HCEC 1CT (cell line): ENCODE data around the gene ZFHX3.
A peak's percentile ranks its signal among the peaks of the same experiment; 100 is the strongest.
"Not testable (repeated sequence)": the region's sequence is repeated elsewhere in the genome, so short reads cannot be mapped to it uniquely, and the experiment has no call there.

Source experiments
- DNase-seq: peaks from one replicate; pipeline ENCODE4 v3.0.0-alpha.2; 2017

Gene ZFHX3, protein sequence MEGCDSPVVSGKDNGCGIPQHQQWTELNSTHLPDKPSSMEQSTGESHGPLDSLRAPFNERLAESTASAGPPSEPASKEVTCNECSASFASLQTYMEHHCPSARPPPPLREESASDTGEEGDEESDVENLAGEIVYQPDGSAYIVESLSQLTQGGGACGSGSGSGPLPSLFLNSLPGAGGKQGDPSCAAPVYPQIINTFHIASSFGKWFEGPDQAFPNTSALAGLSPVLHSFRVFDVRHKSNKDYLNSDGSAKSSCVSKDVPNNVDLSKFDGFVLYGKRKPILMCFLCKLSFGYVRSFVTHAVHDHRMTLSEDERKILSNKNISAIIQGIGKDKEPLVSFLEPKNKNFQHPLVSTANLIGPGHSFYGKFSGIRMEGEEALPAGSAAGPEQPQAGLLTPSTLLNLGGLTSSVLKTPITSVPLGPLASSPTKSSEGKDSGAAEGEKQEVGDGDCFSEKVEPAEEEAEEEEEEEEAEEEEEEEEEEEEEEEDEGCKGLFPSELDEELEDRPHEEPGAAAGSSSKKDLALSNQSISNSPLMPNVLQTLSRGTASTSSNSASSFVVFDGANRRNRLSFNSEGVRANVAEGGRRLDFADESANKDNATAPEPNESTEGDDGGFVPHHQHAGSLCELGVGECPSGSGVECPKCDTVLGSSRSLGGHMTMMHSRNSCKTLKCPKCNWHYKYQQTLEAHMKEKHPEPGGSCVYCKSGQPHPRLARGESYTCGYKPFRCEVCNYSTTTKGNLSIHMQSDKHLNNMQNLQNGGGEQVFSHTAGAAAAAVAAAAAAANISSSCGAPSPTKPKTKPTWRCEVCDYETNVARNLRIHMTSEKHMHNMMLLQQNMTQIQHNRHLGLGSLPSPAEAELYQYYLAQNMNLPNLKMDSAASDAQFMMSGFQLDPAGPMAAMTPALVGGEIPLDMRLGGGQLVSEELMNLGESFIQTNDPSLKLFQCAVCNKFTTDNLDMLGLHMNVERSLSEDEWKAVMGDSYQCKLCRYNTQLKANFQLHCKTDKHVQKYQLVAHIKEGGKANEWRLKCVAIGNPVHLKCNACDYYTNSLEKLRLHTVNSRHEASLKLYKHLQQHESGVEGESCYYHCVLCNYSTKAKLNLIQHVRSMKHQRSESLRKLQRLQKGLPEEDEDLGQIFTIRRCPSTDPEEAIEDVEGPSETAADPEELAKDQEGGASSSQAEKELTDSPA (N-terminal part only)

GRCh38 chr16:73047536-73048291 is at the start of gene ZFHX3:
Gene ZFHX3, minus strand, starts transcription at chr16:73048128. Its CDS starts 87,983 bp downstream, at chr16:72960145.
- DNase-seq = peak; percentile 54

DNA sequence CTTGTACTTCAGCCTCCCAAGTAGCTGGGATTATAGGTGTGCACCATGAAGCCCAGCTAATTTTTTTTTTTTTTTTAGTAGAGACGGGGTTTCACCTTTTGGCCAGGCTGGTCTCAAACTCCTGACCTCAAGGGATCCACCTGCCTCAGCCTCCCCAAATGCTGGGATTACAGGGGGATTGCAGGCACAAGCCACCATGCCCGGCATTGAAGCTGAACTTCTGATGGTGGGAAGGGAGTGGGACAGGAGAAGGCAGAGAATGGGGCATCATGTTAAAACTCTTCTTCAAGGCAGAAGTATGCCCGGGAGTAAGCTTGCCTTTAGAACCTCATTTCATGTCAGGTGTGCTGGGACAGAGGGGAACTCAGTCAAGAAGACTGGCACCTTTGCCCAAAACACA is 48.6 kb upstream of the ZFHX3 start:
- no peak for DNase-seq

DNA sequence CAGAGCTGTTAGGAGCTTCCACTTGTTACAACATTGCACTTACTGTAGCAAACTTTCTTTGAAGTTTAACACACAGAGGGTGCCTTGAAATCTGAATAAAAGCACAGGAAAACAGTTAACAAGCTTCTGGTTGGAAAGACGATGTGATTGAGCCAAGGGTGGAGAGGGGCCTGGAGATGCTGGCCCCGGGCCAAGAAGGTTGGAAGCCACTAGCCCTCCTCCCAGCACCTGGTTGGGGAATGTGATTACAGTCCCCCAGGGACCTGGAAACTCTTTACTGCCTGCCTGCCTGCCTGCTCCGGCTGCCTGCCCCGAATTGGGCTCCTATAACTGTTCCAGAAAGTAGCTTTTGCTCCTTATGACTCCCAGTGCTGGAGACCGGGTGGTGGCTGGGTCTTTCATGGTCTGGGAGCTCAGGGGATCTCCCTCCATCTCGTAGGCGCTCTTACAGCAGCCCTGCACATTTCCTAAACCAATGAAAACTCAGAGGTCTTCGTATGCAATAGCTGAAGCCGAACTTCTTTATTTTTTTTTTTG is 48.0 kb upstream of the ZFHX3 start:
- no peak for DNase-seq

- peak; percentile 2 for DNase-seq
Measured at GRCh38 chr16:73095142-73095820, 47.4 kb upstream of the ZFHX3 start.

DNA sequence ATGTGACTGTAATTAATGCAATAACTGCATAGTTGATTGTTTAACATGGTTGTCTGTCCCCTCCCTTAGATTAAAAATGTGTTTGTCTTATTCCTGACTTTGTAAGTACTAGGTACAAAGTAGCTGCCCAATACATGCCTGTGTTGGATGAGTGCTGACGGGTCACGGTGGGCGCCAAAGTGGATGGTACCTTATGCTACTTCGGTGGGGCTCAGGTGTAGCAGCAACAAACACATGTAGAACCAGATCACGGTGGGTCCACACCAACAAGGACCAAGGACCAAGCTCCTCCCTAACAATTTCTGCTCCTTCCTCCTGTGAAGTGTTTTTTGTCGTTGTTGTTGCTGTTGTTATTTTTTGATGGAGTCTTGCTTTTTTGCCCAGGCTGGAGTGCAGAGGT is 46.4 kb upstream of the ZFHX3 start:
- no peak for DNase-seq

DNA sequence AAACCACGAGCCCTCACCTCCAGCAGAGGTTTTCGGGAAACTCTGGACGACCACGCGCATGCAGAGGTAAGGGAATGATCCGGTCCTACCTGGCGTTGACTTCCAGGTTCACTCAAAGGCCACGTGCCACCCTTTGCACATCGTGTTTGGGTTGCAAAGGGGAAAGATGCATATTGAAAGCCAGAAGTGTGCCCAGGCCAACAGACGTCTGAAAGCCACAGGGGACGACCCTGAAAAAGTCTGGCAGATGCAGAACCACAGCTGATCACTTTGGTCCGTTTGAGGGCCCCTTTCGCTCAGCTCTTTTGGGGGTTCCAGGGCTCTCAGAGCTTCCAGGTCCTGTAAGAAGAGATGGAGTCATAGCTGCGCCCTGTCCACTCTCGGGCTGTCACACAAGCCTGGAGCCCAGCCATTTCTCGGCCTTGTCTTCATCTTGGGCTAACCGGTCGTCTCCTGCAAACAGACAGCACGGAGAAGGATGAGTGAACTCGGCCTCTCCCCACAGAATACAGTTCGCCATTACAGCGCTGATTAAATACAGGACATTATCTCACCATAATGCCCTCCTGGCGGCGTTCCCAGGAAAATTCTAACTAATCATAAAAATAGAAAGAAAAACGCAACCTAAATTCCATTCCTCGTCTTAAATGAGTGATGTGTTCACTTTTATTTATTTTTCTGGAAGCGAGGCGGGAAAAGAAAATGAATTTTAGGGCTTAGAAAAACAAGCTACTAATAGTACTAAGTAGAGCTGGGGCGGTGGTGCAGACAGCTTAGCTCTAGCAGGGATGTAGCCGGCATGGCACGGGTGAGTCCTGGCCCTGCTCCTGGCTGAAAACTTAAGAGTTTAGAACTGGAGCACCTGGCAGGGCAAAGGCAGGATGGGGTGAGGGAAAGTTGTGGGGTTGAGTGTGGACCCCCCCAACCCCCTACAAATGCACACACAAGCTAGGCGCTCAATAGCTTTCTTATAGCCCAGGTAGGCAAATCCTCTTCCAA is 45.5 kb upstream of the ZFHX3 start:
- DNase-seq = no peak

DNA sequence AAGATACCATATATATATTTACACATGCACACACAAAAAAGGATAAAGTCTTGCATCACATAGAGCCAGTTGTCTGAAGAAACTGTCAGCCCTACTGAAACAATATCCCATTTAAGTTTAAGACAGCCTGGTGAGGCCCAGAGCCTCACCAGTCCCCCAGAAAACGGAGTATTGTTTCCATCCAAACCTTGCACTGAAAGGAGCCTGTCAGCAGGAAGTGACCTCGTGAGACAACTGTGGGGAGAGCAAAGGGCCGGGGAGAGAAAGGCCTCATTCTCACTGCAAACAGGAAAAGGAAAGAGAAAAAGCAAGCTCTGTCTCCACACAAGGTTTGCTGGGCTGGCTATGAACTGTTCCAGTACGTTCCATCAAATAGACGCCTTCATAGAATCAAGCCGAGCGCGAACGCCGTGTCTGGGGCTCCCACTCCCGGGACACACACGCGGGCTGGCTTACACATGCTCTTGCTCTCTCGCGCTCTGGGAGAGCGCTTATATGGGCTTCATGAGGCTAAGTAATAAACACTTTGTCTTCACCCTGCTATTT is 44.4 kb upstream of the ZFHX3 start:
- DNase-seq = no peak

DNA sequence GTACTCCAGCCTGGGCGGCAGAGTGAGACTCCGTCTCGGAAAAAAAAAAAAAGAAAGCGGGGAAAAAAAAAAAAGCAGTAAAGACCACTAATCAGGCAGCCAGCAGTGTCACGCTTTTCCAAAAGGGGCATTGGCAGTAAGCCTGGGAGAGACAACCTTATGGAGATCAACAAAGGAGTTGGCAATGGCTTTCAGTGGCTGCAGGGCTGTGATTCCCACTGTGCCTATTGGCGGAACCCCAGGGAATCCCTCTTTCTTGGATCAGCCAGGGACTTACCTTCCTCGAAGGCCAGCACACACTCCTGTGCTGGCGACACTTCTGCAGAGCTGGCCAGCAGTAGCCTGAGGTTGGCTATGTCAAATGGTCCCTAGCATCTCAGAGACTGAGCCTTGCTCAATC is 43.2 kb upstream of the ZFHX3 start:
- no peak for DNase-seq

DNA sequence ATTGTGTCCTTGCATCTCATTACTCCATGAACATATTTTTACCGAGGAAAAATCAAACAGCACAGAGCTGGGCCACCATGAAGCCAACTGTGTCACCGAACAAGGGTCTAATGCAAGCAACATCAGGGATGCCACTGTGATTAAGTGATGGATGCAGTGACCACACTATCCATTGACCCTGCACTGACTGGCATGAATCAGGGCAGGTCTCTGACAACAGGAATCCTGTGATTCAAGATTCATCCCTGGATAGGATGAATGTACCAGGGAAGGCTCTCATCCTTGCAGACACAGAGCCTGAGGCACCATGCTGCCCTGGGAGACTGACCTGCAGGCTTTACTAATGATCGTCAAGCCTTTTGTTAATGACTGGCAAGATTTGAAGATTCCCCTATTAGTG is 41.5 kb upstream of the ZFHX3 start:
- DNase-seq = no peak

DNA sequence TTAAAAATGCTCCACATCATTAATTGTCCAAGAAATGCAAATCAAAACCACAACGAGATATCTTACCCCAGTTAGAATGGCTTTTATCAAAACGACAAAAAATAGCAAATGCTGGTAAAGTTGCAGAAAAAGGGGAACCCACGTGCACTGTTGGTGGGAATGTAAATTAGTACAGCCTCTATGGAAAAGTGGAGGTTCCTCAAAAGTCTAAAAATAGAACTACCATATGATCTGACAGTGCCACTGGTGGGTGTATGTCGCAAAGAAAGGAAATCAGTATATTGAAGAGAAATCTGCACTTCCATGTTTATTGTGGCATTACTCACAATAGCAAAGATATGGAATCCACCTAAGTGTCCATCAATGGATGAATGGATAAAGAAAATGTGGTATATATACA is 38.2 kb upstream of the ZFHX3 start:
- no peak for DNase-seq

GRCh38 chr16:73083271-73083670 is 35.3 kb upstream of the ZFHX3 start:
- DNase-seq = no peak

DNA sequence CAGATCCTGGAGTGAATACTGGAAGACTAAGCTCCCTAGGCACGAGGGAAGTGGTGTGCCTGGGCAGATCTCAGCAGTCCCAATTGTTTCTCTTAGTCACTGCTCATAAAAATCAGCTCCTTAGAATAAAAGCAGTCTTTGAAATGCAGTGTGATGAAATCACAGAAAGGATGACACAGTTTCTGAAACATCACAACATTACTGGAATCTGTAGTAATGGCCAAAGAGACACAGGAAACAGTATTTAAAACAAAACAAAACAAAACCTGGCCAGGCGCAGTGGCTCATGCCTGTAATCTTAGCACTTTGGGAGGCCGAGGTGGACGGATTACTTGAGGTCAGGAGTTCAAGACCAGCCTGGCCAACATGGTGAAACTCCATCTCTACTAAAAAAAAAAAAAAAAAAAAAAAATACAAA is 34.7 kb upstream of the ZFHX3 start:
- DNase-seq = peak; percentile 96

- no peak for DNase-seq
Measured at GRCh38 chr16:73080931-73081330, 33.0 kb upstream of the ZFHX3 start.

DNA sequence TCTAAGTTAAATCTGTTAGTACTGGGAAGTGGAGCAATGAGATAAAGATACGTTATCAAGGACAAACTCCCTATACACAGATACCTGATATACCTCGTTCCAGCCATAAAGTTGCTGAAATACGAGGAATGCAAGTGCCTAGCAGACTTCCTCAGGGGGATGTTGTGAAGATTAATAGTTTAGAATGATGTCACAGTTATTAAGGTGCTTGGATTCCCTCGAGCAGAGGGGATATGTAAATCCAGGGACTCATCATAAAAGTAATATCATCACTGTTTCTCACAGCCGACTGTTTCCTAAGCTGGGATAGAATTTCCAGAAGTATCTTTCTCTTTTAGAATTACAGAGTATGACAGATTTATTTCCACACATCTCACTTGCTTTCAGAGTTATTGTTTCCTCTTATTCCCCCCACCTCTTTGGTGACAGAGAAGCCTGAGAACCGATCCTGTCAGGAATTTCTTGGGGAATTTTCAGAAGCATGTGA is 28.4 kb upstream of the ZFHX3 start:
- DNase-seq = no peak

- DNase-seq = no peak
Measured at GRCh38 chr16:73074382-73074781, 26.5 kb upstream of the ZFHX3 start.

- not testable (repeated sequence) for DNase-seq
Measured at GRCh38 chr16:73072051-73072450, 24.1 kb upstream of the ZFHX3 start.

DNA sequence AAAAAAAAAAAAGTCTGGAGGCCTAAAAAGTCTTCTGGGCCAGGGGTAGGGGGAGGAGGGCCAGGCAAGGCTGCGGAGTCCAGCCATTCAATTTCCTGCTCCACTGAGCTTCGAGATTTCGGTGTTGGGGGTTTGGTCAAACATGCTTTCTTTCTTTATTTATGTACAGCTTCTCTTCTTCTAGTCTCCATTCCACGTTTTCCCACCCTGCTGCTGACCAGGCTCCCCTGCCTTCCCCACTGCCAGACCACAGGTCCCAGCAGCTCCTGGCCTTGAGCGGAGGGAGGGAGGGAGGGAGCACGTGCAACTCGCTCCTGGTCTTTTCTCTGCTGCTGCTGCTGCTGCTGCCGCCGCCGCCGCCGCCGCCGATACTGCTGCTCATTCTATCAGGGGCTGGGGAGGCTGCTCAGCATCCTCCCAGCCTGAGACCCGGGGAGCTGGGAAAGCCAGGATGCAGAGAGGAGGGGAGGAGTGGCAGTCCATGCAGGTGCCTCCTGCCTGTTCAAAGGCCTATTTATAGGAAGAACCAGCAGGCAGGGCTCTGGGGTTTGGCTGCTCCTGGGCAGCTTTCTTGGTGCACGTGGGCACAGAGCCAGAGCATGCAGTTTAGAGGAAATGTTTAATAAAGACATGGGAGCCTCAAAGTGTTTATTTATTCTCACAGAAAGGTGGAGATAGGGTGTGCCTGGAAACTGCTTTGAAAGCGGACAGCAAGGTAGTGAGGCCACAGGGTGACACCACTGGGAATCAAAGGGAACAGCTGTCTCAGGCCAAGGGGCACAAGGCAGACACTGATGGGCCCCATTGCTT is 23.4 kb upstream of the ZFHX3 start:
- no peak for DNase-seq

DNA sequence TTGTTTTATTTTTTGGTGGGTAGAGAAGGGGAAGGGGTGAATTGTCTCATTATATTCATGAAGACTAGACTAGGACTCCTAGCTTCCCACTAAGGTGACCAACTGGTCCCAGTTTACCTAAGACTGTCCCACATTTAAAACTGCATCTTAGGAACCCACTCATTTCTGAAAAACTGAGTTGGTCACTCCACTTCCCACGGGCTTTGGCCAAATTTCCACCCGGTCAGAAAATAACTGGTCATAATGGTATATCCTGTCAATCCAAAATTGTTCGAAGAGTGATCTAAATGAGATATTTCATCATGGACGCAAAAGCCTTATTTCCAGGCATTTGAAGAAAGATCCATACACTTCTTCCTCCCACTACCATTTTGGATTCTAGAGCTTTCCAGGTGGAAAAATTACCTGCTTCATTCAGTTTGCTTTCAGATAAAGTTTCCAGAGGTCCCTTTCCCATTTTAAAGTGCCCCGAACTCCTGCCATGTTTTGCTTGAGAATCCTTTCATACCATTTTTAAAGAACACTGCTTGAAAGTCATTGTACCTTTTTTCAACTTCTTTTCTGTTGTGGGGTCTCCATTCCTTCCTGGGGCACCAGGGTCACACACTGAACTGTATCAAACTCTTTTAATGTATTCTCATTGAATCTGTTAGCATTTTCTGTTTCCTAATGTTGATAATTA is 21.8 kb upstream of the ZFHX3 start:
- DNase-seq = no peak
